ENCODE data around the gene SACM1L. TPM values are rescaled to one million over a fixed set of nuclear protein-coding genes. Genes with fewer than 3 reads are reported as not detected.

SACM1L gene
- total and polyA plus RNA-seq, 2 of the 13 experiments (the other 11 are each of a cell fraction or from before 2014, with no cell fraction given): 15.1 to 27.8 TPM

DNA sequence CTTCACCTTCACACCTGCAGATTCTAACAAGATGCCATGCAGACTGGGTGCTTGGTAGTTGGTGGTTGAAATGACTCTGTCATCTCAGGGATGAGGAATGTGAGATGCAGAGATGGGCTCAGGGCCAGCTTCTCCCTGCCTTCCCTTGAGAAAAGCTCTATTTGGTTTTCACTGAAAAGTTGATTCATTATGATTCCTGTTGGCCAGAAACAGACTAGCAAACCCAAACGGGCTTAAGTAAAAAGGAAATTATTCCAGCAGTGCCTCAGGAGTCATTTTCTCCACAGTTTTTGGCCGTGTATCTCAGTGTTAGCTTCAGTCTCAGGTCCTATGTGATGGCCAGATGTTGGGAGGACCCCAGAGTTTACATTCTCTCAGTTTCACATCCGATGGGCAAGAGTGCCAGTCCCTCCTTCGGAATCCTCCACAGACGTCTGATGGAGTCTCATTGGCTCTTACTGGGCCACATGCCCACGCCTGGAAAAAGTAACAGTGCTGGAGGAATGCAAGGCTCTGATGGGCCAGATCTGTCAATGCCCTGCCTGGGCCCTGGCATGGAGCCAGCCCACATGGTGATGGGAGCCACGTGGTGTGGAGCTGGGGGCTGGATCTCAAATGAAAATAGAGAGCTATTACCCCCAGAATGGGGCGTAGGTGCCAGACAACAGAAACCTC lies 22.3 kb upstream of the SACM1L start:
- H3K4me1 ChIP-seq (ENCODE audit: insufficient read depth, low read length): peaks cover 13% of the 10 kb centered on the region
- in situ Hi-C loops (cut with HindIII; ENCODE audit: extremely low pct_ligation_motif_present, low pct_unique_long_range_greater_than_20kb) (loop anchor here (10.0 kb wide), 1 partner anchor 442 kb away; the partner anchor contains the start of gene TMEM158), intact Hi-C loops (cut with micrococcal nuclease; ENCODE audit: unreplicated experiment) (no loop called here)
- no peak overlapping the region for H3K4me3 ChIP-seq (replicated peaks in 1 of 3; ENCODE audit: insufficient read depth in 1 of 3, low read depth in 2 of 3, low read length in 3 of 3)
- no peaks in the 10 kb centered on the region for H3K79me2 ChIP-seq (ENCODE audit: insufficient read depth, low read length)
- H3K9me3 ChIP-seq (ENCODE audit: low read length): no peaks in the 10 kb centered on the region
- H3K27ac ChIP-seq (ENCODE audit: extremely low read length, insufficient read depth, low read length): no peak overlapping the region
- ChIA-PET CTCF (ENCODE audit: low intra/inter-chr PET ratio, low total read pairs) (no interaction called here), POLR2A (no interaction called here)
- no peak overlapping the region for H2AFZ ChIP-seq (ENCODE audit: low read length)
- H3K9ac ChIP-seq (ENCODE audit: insufficient read depth, low read depth, low read length): no peak overlapping the region
- no TSS peak for BruUV-seq (replicated peaks)
- no peaks in the 10 kb centered on the region for H3K27me3 ChIP-seq (ENCODE audit: control insufficient read depth in 1 of 2, insufficient read depth in 2 of 2, low read length in 2 of 2)
- no peak overlapping the region for H3K4me2 ChIP-seq (ENCODE audit: low read depth, low read length)
- no peak for TF ChIP-seq ZFP36L2 (CRISPR knock-in tag; IDR thresholded peaks at IDR 0.05)
- no peak for TF ChIP-seq GZF1 (CRISPR knock-in tag; IDR thresholded peaks at IDR 0.05)
- FAIRE-seq (no peak), ATAC-seq (no peak), DNase-seq (ENCODE audit: low spot score) (no peak)
- peaks cover 19 to 52% of the 10 kb centered on the region in 2 experiments for H3K36me3 ChIP-seq (replicated peaks in 1 of 2; ENCODE audit: control insufficient read depth in 1 of 2, insufficient read depth in 2 of 2, low read length in 2 of 2)
- no peaks in the 10 kb centered on the region; the same call in 1 of the 2 replicates for H4K20me1 ChIP-seq (ENCODE audit: insufficient read depth, low read length)
- 92% methylated on average over 8 of the region's 8 CpGs for WGBS (ENCODE audit: low lambda C conversion rate)

DNA sequence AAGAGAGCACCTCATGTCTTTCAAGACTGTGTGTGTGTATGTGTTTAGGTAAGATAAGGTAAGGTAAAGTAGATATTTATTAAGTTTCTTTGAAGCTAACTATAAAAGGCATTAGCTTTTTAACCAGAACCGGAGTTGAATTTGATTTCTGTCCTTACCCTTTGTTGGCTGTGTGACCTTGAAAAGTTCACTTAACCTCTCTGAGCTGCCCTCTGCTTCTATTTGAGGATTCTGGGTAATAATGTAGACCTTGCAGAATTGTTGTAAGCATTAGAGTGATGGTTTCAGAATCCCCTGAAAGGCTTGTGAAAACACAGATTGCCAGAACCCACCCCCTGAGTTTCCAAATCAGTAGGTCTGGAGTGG lies 21.6 kb upstream of the SACM1L start:
- no peaks in the 10 kb centered on the region for H3K27me3 ChIP-seq (ENCODE audit: control insufficient read depth in 1 of 2, insufficient read depth in 2 of 2, low read length in 2 of 2)
- DNase-seq (ENCODE audit: low spot score): no peak
- no peak overlapping the region for H3K4me3 ChIP-seq (replicated peaks in 1 of 3; ENCODE audit: insufficient read depth in 1 of 3, low read depth in 2 of 3, low read length in 3 of 3)
- H3K79me2 ChIP-seq (ENCODE audit: insufficient read depth, low read length): no peaks in the 10 kb centered on the region
- FAIRE-seq: no peak
- no peaks in the 10 kb centered on the region for H3K9me3 ChIP-seq (ENCODE audit: low read length)
- ChIA-PET POLR2A (no interaction called here), CTCF (ENCODE audit: low intra/inter-chr PET ratio, low total read pairs) (no interaction called here)
- no peak for TF ChIP-seq FOXM1 (CRISPR knock-in tag; IDR thresholded peaks at IDR 0.05)
- TF ChIP-seq ZFP1 (CRISPR knock-in tag; IDR thresholded peaks at IDR 0.05): no peak
- TF ChIP-seq TFDP1 (CRISPR knock-in tag; IDR thresholded peaks at IDR 0.05; ENCODE audit: borderline replicate concordance): no peak
- TF ChIP-seq KMT2A (CRISPR knock-in tag; IDR thresholded peaks at IDR 0.05): no peak
- TF ChIP-seq ZNF251 (CRISPR knock-in tag; IDR thresholded peaks at IDR 0.05): no peak
- TF ChIP-seq SYNCRIP (IDR thresholded peaks at IDR 0.05; ENCODE audit: insufficient read depth, low read depth, low read length): no peak
- TF ChIP-seq HNRNPLL (IDR thresholded peaks at IDR 0.05; ENCODE audit: low read depth, low read length, poor library complexity, severe bottlenecking): no peak
- 96% methylated on average over 1 of the region's 1 CpG for WGBS (ENCODE audit: low lambda C conversion rate)
- intact Hi-C loops (cut with micrococcal nuclease; ENCODE audit: unreplicated experiment) (no loop called here), in situ Hi-C loops (cut with HindIII; ENCODE audit: extremely low pct_ligation_motif_present, low pct_unique_long_range_greater_than_20kb) (loop anchor here (10.0 kb wide), 1 partner anchor 443 kb away; the partner anchor contains the start of gene TMEM158)
- H3K27ac ChIP-seq (ENCODE audit: extremely low read length, insufficient read depth, low read length): no peak overlapping the region
- H3K36me3 ChIP-seq (replicated peaks in 1 of 2; ENCODE audit: control insufficient read depth in 1 of 2, insufficient read depth in 2 of 2, low read length in 2 of 2): peaks cover 21 to 58% of the 10 kb centered on the region in 2 experiments
- no peak overlapping the region for H3K4me2 ChIP-seq (ENCODE audit: low read depth, low read length)
- H3K9ac ChIP-seq (ENCODE audit: insufficient read depth, low read depth, low read length): no peak overlapping the region
- H2AFZ ChIP-seq (ENCODE audit: low read length): no peak overlapping the region
- peaks cover 13% of the 10 kb centered on the region for H3K4me1 ChIP-seq (ENCODE audit: insufficient read depth, low read length)
- no peaks in the 10 kb centered on the region; the same call in 1 of the 2 replicates for H4K20me1 ChIP-seq (ENCODE audit: insufficient read depth, low read length)
- no TSS peak for BruUV-seq (replicated peaks)
- ATAC-seq: no peak
